Effector memory CD8-positive, alpha-beta T cell (primary cell): ENCODE measurements around the gene ATXN1.
"Not testable (repeated sequence)": the region's sequence is repeated elsewhere in the genome, so short reads cannot be mapped to it uniquely, and the experiment has no call there.

Source experiments
- ATAC-seq: fragments of 150-1000 bp; cut with Tn5 transposase; replicated peaks from 2 replicates; pipeline ENCODE4 v1.10.0; 2021; ENCODE audit warnings: mild to moderate bottlenecking, moderate library complexity
- DNase-seq, 3 experiments: peaks; one replicate each; pipeline ENCODE4 v3.0.0; 2021
- H3K27ac Mint-ChIP-seq, 2 donors: one replicate each; pipeline ENCODE4 v1.8.0; 2022; ENCODE audit warnings: mild to moderate bottlenecking in 2 of 2, mixed read lengths in 2 of 2, moderate library complexity in 2 of 2
- H3K27me3 Mint-ChIP-seq, 2 donors: one replicate each; pipeline ENCODE4 v1.8.0; 2022; ENCODE audit warnings: mixed read lengths in 2 of 2
- H3K36me3 Mint-ChIP-seq: one replicate; pipeline ENCODE4 v1.8.0; 2022; ENCODE audit warnings: mild to moderate bottlenecking, moderate library complexity, mixed read lengths; ENCODE audit not compliant: insufficient read depth
- H3K4me1 Mint-ChIP-seq, 2 donors: one replicate each; pipeline ENCODE4 v1.8.0; 2022; ENCODE audit warnings: low read depth in 2 of 2, mixed read lengths in 2 of 2
- H3K4me3 Mint-ChIP-seq, 2 donors: one replicate each; pipeline ENCODE4 v1.8.0; 2022; ENCODE audit warnings: mild to moderate bottlenecking in 2 of 2, mixed read lengths in 2 of 2, moderate library complexity in 2 of 2
- H3K9me3 Mint-ChIP-seq, 2 donors: one replicate each; pipeline ENCODE4 v1.8.0; 2022; ENCODE audit warnings: mixed read lengths in 2 of 2

The ATXN1 gene

GRCh38 chr6:16712255-16712930 is 48.9 kb downstream of the ATXN1 start:
- no peaks in the 10 kb centered on the region for H3K27me3 Mint-ChIP-seq
- H3K4me1 Mint-ChIP-seq: peaks cover 40 to 48% of the 10 kb centered on the region in 2 donors
- peak in 2 of 3 experiments; percentile 30 to 36 for DNase-seq

GRCh38 chr6:16711546-16712254 is 49.6 kb downstream of the ATXN1 start:
- ATAC-seq (peak; percentile 61), DNase-seq (peak; percentile 27 to 36 (median 29))
- Mint-ChIP-seq H3K27me3 (no peaks in the 10 kb centered on the region), H3K4me1 (peaks cover 42 to 48% of the 10 kb centered on the region in 2 donors), H3K27ac (peak overlapping the region; percentile 91 to 93), H3K4me3 (peak overlapping the region; percentile 78 to 79), H3K36me3 (peaks cover 24% of the 10 kb centered on the region), H3K9me3 (no peaks in the 10 kb centered on the region)

More at GRCh38 chr6:16712255-16712930, 48.9 kb downstream of the ATXN1 start:
- Mint-ChIP-seq H3K27ac (peak overlapping the region; percentile 91 to 93), H3K36me3 (peaks cover 22% of the 10 kb centered on the region), H3K4me3 (peak overlapping the region; percentile 78 to 79), H3K9me3 (no peaks in the 10 kb centered on the region)
- ATAC-seq: peak; percentile 77

- peak overlapping the region in 1 of 2 donors; percentile 92 for H3K27ac Mint-ChIP-seq
- H3K36me3 Mint-ChIP-seq: peaks cover 11% of the 10 kb centered on the region
- H3K4me1 Mint-ChIP-seq: peaks cover 39 to 61% of the 10 kb centered on the region in 2 donors
- H3K27me3 Mint-ChIP-seq: no peaks in the 10 kb centered on the region
- DNase-seq (no peak), ATAC-seq (no peak)
- H3K9me3 Mint-ChIP-seq: no peaks in the 10 kb centered on the region
- H3K4me3 Mint-ChIP-seq: peak overlapping the region in 1 of 2 donors; percentile 7
Observed at GRCh38 chr6:16706911-16707783, 54.1 kb downstream of the ATXN1 start.

GRCh38 chr6:16706491-16706890 is 54.8 kb downstream of the ATXN1 start:
- H3K4me3 Mint-ChIP-seq: not testable (repeated sequence)

GRCh38 chr6:16706029-16706428 is 55.2 kb downstream of the ATXN1 start:
- Mint-ChIP-seq H3K9me3 (no peaks in the 10 kb centered on the region), H3K4me3 (peak overlapping the region; percentile 2 to 30), H3K27ac (peak overlapping the region; percentile 24 to 92), H3K36me3 (peaks cover 6% of the 10 kb centered on the region), H3K27me3 (no peaks in the 10 kb centered on the region), H3K4me1 (peaks cover 40 to 61% of the 10 kb centered on the region in 2 donors)
- ATAC-seq (no peak), DNase-seq (no peak)

More at GRCh38 chr6:16706491-16706890, 54.8 kb downstream of the ATXN1 start:
- ATAC-seq, H3K27me3 Mint-ChIP-seq, H3K36me3 Mint-ChIP-seq, H3K9me3 Mint-ChIP-seq, DNase-seq: not testable (repeated sequence)
- Mint-ChIP-seq H3K27ac (peak overlapping the region; percentile 24 to 92), H3K4me1 (peaks cover 36 to 57% of the 10 kb centered on the region in 2 donors)

GRCh38 chr6:16705081-16705993 is 55.9 kb downstream of the ATXN1 start:
- DNase-seq (no peak), ATAC-seq (no peak)
- Mint-ChIP-seq H3K4me1 (peaks cover 47 to 68% of the 10 kb centered on the region in 2 donors), H3K27ac (peak overlapping the region; percentile 49 to 92), H3K4me3 (peak overlapping the region; percentile 2 to 79), H3K9me3 (no peaks in the 10 kb centered on the region), H3K36me3 (peaks cover 12% of the 10 kb centered on the region), H3K27me3 (no peaks in the 10 kb centered on the region)

GRCh38 chr6:16704401-16705045 is 56.7 kb downstream of the ATXN1 start:
- no peak for ATAC-seq
- no peak for DNase-seq
- Mint-ChIP-seq H3K9me3 (no peaks in the 10 kb centered on the region), H3K27me3 (no peaks in the 10 kb centered on the region), H3K36me3 (peaks cover 18% of the 10 kb centered on the region), H3K27ac (peak overlapping the region; percentile 49 to 92), H3K4me1 (peaks cover 55 to 76% of the 10 kb centered on the region in 2 donors), H3K4me3 (peak overlapping the region; percentile 70 to 79)

GRCh38 chr6:16702627-16703378 is 58.5 kb downstream of the ATXN1 start:
- Mint-ChIP-seq H3K36me3 (peaks cover 27% of the 10 kb centered on the region), H3K27ac (peak overlapping the region in 1 of 2 donors; percentile 14), H3K4me1 (peaks cover 62 to 82% of the 10 kb centered on the region in 2 donors)
- not testable (repeated sequence) for H3K9me3 Mint-ChIP-seq, ATAC-seq, H3K27me3 Mint-ChIP-seq, DNase-seq, H3K4me3 Mint-ChIP-seq

- peaks cover 56 to 75% of the 10 kb centered on the region in 2 donors for H3K4me1 Mint-ChIP-seq
- ATAC-seq (no peak), DNase-seq (no peak)
Observed at GRCh38 chr6:16700916-16701234, 60.4 kb downstream of the ATXN1 start.

GRCh38 chr6:16700202-16700915 is 60.9 kb downstream of the ATXN1 start:
- Mint-ChIP-seq H3K4me1 (peaks cover 52 to 72% of the 10 kb centered on the region in 2 donors), H3K9me3 (no peaks in the 10 kb centered on the region), H3K4me3 (peak overlapping the region; percentile 87 to 93), H3K27me3 (no peaks in the 10 kb centered on the region), H3K27ac (peak overlapping the region; percentile 96 to 99), H3K36me3 (peaks cover 28% of the 10 kb centered on the region)
- DNase-seq: peak in 2 of 3 experiments; percentile 40 to 47
- peak; percentile 49 for ATAC-seq

More at GRCh38 chr6:16700916-16701234, 60.4 kb downstream of the ATXN1 start:
- no peaks in the 10 kb centered on the region for H3K9me3 Mint-ChIP-seq
- H3K27ac Mint-ChIP-seq: peak overlapping the region; percentile 96 to 99
- no peaks in the 10 kb centered on the region for H3K27me3 Mint-ChIP-seq
- H3K4me3 Mint-ChIP-seq: peak overlapping the region; percentile 87 to 93
- H3K36me3 Mint-ChIP-seq: peaks cover 28% of the 10 kb centered on the region
